AG08396 (cell line): Measurements from ENCODE around the gene ZNF287.
"Not testable (repeated sequence)": the region's sequence is repeated elsewhere in the genome, so short reads cannot be mapped to it uniquely, and the experiment has no call there.

ENCODE experiments used
- DNase-seq: peaks from one replicate; pipeline ENCODE4 v3.0.0; 2012; ENCODE audit warnings: low spot score, mixed read lengths

The ZNF287 gene

DNA sequence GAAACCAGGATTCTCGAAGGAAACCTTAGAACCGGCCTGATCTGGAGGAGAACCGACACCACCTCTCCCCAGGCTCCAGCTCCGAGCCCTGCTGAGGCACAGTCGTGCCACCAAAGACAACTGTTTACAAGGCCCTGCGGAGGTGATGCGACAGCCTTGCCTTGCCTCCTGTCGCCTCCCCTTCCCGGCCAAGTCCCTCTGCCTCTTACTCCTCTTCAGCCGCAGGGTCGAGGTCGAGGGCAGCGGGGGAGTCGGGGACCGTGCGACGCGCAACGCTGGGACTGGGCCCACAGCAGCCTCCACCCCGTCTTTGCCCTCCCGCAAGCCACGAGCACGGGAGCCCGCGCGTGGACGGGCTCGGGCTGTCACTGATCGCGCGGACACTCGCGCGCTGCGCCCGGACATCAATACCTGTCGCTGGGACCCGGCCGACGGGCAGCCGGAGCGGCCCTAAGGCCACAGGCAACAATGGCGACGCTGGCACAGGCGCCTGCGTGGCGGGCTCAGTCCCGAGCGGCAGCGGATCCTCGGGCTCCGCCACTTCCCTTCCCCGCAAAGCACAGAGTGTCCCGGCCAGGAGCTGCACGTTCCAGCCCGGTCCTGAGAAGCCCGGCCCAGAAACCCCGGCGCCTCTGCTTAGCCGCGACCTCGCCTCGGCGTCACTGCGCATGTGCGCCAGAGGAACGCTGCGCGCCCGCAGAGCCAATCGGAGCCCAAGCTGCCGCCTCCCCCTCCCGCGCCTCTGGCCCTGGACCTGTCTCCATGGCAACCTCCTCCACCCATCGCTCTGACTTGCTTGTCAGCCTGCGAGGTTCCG is at the start of gene ZNF287:
TSS of gene ZNF287 (minus strand) at position 664 of the 817 bp plus-strand sequence. CDS start 1,473 bp downstream, outside the sequence.
- DNase-seq = peak; percentile 100

DNA sequence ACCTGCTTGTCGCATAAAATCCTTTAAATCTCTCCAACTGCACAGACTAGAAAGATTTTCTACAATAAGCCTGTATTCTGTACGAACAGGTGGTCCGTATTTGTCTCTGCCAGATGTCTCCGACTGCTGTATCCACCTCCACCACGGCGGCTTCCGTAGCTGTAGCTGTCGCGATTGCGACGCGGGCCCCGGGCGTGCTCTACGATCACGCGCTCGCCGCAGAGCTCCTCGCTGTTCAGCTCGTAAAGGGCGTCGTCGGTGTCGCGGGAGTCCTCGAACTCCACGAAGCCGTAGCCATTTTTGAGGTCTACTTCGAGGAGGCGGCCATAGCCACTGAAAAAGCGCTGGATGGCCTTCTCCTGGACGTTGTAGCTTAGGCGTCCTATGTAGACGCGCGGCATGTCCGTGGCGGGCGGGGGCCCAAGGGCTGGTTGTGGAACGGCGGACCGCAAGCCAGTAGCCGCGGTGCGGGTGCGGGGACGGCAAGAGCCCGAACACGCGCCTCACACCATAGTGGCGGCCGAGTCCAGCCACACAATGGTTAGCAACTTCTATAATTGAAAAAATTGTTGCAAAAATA is 48.6 kb upstream of the ZNF287 start:
- DNase-seq = no peak

DNA sequence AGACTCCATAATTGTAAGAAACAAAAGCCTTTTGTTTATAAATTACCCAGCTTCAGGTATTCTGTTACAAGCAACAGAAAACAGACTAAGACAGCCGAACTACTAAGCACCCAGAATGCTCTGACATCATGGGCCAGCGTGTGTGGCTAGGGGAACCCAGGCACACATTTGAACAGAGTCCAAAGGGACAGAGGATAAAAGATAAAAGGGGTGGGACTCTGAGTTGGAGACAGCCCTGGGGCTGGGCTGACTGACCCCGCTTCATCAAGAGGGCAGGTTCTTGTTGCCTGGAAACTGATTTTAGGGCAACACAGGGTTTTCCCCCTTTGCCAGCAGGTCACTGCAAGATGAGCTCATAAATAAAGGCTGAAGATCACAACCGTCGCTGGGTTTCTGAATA is 30.5 kb upstream of the ZNF287 start:
- no peak for DNase-seq

DNA sequence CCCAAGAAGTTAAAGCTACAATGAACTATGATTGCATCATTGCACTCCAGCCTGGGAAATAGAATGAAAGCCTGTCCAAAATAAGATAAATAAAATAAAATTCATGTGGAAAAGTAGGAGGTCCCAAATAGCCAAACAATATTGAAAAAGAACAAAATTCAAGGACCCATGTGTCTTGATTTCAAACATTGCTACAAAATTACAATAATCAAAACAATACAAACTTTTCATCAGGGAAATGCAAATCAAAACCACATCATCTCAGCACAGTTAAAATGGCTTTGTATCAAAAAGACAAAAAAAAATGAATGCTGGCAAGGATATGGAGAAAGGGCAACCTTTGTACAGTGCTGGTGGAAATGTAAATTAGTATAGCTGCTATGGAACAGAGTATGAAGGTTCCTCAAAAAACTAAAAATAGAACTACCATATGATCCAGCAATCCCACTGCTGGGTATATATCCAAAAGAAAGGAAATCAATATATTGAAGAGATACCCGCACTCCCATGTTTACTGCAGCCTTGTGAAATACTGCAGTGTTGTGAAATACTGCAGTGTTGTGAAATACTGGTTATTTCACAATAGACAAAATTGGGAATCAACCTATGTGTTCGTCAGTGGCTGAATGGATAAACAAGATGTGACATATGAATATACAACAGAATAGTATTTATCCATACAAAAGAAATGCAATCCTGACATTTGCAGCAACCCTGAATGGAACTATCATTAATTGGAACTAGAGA is 24.5 kb upstream of the ZNF287 start:
- no peak for DNase-seq

DNA sequence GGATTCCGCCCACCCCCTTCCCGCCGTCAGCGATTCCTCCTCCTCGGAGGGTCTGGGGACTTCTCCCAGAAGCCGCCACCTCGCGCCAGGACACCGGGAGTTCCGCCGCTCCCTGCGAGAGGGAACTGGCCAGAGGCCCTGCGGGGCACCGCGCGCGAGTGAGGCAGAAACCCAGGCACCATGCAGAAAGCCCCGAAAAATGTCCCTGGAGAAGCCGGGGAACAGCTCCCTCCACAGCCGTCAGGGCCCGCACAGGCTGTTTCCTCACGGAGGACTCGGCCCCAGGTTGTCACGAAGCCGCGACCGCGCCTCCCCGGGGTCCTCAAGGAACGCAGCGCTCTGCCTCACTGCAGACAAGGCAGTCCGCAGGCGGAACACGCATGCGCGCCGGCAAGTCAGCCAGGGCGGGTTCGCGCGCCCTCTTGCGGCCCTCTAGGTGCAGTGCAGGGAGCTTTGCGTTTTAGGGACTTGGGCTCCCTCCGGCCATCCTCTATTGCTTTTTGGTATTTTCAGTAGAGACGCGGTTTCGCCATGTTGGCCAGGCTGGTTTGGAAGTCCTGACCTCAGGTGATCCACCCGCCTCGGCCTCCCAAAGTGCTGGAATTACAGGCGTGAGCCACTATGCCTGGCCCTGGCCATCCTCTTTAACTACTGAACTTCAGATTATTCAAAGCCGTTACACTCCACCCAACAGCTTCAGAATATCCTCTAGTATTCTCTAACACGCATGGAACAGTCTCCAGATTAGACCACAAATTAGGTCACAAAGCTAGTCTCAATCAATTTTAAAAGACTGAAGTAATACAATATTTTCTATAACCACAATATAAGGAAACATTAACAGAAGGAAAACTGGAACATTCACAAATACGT is 20.3 kb upstream of the ZNF287 start:
- peak; percentile 98 for DNase-seq

DNA sequence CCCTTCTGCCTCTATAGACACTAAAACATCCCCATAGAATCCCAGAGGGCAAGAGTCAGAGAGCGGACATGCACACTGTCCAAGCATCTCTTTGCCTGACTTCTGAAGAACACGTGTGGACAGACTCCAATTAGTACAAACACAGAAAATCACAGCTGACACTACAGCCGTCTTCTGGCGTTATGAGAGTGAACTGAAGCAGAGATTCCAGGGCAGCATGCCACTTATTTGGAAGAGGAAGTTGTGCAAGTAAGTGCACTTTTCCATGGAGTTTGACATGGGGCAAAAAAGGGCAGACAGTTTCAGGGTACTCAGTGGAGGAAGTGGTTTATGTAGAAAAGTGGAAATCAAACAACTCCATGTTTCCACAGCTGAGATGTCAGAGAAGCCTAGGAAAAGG is 16.8 kb upstream of the ZNF287 start:
- DNase-seq = no peak

DNA sequence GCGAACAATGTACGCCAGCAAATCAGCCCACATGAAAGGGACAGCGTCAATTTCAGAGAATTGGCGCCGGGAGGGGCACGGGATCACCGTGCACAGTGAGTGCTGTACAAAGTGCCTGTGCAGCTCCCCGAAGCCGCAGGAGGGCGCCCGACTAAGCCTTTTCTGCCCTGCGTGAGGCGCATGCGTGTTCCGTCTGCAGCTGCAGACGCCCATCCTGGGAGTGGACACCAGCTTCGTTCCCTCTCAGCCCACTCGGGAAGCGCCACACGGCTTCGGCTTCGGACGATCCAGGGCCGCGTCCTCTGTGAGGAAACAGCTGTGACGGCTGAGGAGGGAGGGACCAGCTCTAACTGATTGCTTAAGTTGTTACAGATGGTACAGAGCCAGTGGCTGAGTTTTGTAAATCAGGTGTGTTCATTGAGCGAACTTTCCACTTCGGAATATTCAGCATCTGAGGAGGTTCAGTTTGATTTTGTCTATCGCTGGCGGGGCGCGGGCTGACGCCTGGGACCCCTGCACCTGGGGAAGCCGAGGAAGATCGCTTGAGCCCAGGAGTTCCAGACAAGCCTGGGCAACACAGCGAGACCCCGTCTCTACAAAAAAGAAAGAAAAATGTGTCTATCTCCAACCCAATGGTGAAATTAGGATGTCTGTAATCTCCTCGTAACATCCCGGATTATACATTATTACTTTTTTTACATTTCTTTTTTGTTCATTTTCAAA is 15.4 kb upstream of the ZNF287 start:
- DNase-seq = peak; percentile 96

DNA sequence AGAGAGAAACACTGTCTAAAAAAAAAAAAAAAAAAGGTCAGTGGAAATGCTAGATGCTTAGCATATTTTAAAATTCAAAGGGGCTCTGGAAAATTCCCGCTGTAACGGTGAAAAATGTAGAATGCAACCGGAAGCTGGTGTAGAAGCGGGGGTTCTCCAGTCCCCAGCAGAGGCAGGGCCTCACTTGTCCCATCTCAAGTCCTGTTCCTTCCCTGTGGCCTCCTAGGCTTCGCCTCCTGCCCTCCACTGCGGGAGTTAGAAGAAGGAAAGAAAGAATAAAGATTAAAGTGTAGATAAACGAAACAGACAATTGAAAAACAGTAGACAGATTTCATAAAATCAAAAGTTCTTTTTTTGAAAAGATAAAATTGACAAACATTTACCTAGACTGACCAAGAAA is 14.8 kb upstream of the ZNF287 start:
- DNase-seq = no peak

DNA sequence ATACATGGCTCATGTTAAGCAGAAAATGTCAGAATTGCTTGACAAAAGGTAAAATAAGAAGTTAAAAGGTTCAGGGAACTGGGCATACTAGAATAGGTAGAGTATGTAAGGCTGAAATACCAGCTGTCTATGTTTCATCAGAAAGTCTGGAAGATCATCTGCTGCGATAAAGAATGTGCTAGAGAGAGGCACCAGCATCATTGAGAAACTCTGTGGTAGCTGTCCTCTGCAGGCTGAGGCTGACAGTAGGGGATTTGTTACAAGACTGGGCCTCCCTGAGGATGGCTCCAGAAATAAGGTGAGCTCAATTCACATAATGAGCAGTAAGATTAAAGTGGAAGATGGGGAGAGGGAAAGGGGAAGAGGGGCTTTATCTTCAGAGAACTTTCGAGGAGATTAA is 4.5 kb upstream of the ZNF287 start:
- no peak for DNase-seq

DNA sequence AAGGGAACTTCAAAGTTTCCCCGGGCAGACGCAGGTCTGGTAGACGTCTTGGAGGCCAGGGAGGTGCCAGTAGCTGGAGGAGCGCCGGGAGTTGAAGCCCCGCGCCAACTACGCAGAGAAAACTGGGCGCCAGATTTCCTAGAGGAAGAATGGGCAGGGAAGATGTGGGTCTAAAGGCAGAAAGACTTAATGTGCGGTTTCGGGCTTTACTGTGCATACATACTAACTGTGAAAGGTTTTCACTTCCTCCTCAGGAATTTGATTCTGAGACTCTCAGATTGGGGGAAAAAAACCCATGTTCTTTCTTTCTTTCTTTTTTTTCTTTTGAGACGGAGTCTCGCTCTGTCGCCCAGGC is 331 bp upstream of the ZNF287 start:
- no peak for DNase-seq

DNA sequence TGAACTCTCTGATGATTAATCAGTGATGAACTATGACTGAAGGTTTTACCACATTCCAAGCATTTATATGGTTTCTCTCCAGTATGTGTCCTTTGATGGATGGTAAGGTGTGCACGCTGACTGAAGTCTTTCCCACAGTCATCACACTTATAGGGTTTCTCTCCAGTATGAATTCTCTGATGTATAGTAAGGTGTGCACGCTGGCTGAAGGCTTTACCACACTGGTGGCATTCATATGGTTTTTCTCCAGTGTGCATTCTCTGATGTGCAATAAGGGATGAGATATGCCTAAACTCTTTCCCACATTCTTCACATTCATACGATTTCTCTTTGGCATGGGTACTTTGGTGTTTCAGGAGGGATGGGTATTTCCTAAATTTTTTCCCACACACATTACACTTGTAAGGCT is 16.4 kb downstream of the ZNF287 start:
- no peak for DNase-seq

DNA sequence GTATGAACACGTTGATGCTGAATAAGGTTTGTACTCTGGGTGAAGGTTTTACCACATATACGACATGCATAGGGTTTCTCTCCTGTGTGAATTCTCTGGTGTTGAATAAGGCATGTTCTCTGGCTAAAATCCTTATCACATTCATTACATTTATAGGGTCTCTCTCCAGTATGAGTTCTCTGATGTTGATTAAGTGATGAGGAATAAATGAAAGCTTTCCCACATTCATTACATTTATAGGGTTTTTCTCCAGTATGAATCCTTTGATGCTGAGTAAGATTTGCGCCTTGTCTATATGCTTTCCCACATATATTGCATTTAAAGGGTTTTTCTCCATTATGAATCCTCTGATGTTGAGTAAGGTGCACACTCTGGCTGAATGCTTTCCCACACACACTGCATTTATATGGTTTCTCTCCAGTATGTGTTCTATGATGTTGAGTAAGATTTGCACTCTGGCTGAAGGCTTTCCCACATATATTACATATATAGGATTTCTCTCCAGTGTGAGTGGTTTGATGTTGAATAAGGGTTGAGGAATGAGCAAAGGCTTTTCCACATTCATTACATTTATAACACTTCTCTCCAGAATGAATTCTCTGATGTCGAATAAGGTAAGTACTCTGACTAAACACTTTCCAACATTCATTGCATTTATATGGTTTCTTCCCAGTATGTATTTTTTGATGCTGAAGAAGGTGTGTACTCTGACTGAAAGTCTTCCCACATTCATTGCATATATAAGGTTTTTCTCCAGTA is 16.9 kb downstream of the ZNF287 start:
- DNase-seq = no peak

DNA sequence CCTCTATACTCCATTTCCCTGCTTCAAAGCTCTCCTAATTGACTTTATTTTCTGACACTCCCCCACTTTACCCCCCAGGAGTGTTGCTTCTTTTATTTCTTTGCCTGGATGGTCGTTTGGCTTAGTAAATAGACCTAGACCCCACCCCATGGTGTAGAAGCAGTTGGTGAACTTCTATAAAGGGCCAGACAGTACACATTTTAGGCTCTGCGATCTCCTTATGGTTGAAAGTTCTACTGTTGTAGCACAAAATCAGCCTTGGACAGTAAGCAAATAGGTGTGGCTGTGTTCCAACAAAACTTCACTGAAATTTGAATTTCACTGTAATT is 31.9 kb downstream of the ZNF287 start:
- no peak for DNase-seq

DNA sequence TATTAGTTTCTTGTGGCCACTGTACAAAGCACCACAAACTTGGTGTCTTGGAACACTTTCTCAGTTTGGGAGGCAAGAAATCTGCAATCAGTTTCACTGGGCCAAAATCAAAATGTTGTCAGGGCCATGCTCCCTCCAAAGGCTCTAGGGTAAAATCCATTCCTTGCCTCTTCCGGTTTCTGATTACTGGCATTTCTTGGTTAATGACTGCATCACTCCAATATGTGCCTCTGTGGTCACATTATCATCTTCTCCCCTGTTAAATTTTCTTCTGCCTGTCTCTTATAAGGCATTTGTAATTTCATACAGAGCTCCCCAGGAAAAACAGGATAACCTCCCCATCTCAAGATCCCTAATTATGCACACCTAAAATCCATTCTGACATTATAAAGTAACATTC is 34.8 kb downstream of the ZNF287 start:
- no peak for DNase-seq

DNA sequence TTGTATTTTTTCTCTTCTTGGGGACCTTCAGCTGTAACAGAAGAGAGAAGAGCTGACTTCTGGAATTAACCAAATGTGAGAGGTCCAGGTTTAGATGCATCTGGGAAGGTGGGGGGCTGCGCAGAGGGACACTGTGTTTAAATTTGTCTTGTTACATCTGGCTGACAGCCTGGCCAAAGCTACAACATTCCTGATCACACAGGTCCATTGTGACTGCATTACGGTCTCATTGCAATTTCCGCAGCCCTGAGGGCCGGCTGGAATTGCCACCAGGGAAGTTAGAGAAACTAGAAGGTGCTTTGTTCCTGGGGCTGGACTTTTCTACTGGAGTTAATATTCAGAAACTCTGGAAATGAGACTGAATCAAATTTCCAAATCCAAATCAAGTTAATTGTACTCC is 39.1 kb downstream of the ZNF287 start:
- DNase-seq = no peak

DNA sequence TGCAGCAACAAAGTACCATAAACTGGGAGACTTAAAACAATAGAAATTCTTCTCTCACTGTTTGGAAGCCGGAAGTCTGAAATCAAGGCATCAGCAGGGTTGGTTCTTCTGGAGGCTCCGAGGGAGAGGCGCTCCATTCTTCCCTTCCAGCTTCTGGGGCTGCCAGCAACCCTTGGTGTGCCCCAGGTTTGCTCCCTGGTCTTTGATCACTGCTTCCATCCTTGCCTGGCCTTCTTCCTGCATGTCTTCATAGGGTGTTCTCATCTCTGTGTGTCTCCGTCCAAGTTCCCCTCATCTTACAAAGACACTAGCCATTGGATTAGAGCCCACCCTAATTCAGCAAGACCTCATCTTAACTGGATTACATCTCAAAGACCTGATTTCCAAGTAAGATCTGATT is 41.7 kb downstream of the ZNF287 start:
- DNase-seq = no peak

DNA sequence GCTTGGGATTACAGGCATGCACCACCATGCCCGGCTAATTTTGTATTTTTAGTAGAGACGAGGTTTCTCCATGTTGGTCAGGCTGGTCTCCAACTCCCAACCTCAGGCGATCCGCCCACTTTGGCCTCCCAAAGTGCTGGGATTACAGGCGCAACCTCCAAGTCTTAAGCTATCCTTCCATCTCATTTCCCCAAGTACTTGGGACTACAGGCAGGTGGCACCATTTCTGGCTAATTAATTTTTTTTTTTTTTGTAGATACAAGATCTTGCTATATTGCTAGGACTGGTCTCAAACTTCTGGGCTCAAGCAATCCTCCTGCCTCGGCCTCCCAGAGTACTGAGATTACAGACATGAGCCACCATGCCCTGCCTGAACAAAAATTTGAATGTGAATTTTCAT is 43.4 kb downstream of the ZNF287 start:
- DNase-seq = not testable (repeated sequence)

DNA sequence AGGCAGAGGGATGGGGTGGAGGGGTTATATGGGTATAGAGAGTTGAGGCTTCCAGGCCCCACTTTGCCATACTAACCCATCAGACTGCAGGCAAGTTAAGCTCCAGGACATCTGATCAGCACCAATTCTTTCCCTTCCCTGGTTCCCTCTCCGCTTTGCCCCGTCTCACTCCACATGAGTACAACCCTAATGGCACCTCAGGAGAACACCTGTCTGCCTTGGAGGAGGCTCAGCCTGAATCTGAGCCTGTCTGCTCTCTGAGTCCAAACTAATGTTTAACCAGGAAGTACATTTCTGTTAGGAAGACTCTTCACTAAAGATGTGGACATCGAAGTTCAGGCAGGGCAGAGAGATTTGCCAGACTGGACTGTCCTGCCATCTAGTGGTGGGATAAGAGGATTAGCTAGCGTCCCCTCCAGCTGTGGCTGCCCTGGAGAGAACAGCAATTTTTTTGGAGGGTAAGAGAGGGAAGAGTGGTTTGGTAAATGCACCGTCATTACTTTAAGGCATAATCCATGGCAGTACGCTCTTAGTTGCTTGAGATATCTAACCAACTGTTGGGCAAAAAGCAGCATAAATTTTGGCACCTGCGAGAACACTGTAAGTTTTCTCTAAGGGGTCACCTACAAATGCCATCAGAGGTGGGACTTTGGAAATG is 47.8 kb downstream of the ZNF287 start:
- peak; percentile 84 for DNase-seq

DNA sequence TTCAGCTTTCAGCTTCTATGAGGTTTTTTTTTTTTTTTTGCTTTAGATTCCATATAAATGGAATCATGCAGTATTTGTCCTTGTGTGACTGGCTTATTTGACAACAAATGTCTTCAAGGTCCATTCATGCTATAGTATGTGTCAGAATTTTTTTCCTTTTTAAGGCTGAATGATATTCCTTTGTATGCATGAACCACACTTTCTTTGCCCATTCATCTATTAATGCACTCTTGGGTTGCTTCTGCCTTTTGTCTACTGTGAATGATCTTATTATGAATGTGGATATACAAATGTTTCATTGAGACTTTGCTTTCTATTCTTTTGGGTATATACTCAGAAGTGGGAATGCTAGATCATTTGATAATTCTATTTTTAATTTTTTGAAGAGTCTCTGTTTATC is 50.0 kb downstream of the ZNF287 start:
- DNase-seq = no peak

DNA sequence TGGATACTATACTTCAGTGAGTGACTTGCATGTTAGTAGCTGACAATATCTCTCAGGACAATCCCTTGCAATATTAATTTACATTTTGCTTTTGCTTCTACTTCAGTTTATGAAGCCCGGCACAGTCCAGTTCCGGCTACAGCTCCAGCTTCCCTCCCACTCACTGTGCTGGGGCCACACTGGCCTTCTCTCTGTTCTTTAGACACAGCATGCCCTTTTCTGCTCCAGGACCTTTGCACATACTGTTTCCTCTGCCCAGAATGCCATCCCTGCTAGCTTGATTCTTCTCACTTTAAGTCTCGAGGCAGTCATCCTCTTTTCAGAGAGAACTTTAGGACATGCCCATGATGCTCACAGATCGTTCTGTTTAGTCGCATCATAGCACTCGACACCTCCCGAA is 51.5 kb downstream of the ZNF287 start:
- DNase-seq = no peak
